ENCODE results near the gene RPS25. TPM values are rescaled to one million over a fixed set of nuclear protein-coding genes. Genes with fewer than 3 reads are reported as not detected.

RPS25 gene
- total RNA-seq, 4 donors from 2014 or later: 220 to 1,105 (median 540) TPM

DNA sequence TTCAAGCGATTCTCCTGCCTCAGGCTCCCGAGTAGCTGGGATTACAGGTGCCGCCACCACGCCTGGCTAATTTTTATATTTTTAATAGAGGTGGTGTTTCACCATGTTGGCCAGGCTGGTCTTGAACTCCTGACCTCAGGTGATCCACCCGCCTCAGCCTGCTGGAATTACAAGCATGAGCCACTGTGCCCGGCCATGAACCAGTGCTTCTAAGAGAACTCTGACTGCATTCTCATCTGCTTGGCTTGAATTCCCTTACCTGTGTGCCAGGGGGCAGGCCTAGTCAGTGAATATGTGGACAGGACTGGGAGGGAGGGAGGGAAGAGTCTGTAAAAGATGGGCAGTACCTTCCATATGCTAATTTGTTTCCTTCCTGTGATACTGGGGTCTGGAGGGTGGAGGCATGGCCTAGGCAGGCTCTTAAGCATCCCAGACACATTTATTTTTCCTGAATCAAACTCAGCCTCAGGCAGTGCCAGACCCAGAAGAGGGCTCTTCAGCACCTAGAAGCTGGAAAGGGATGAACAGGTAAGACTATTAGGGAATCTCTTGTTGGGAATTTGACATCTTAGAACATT lies 6.6 kb downstream of the RPS25 start:
- intact Hi-C loops (cut with DNase I; ENCODE audit: low total_unique reads) (no loop called here), in situ Hi-C loops (cut with MboI; ENCODE audit: low pct_ligation_motif_present in 1 of 4, low pct_unique_long_range_greater_than_20kb in 1 of 4, low sequenced_read_pairs in 3 of 4) (no loop called here)
- Histone ChIP-seq H3K36me3 (peaks cover 0 to 69% (median 19%) of the 10 kb centered on the region in 4 donors), H3K4me3 (no peak overlapping the region), H3K27ac (no peak overlapping the region), H3K4me1 (peaks cover 2 to 12% (median 9%) of the 10 kb centered on the region in 4 donors), H3K9me3 (no peaks in the 10 kb centered on the region), H3K27me3 (no peaks in the 10 kb centered on the region)
- WGBS, 2 donors (ENCODE audit: low coverage in 1 of 2): 86% methylated on average over 6 of the region's 6 CpGs; no CpG with 5 or more reads in 1 of the 2 donors
- no peak for DNase-seq
- TF ChIP-seq POLR2A (IDR thresholded peaks at IDR 0.05) (no peak), EP300 (IDR thresholded peaks at IDR 0.05; ENCODE audit: low read depth) (no peak), CTCF (IDR thresholded peaks at IDR 0.05) (no peak), POLR2AphosphoS5 (IDR thresholded peaks at IDR 0.05) (no peak)

DNA sequence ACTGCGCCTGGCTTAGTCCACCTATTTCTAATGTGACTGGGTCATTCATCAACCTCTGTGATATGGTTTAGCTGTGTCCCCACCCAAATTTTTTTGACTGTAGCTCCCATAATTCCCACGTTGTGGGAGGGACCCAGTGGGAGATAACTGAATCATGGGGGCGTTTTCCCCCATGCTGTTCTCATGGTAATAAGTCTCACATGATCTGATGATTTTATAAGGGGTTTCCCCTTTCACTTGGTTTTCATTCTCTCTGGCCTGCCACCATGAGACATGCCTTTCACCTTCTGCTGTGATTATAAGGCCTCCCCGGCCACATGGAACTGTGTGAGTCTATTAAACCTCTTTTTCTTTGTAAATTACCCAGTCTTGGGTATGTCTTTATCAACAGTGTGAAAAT lies 11.5 kb downstream of the RPS25 start:
- peaks cover 0 to 47% (median 11%) of the 10 kb centered on the region in 4 donors for H3K36me3 ChIP-seq
- 88 to 90% methylated on average over 4 of the region's 4 CpGs for WGBS, 2 donors (ENCODE audit: low coverage in 1 of 2)
- DNase-seq: no peak

DNA sequence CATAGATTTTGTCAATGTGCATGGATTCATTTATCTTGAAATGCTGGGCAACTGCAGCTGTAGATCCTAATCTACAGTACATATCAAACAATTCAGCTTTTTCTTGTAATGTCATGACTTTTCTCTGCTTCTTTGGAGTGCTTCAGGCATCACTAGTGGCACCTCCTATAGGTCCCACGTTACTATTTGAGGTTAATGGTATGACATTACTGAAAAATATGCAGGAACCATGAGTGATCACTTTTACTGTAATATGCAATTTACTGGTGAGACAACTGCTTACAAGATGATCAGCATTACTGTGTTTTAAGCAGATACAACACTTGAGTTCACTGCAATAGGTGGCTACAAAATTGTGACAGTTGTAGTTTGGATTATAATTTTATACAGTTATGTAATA lies 17.2 kb downstream of the RPS25 start:
- Histone ChIP-seq H3K9me3 (no peaks in the 10 kb centered on the region), H3K27me3 (no peaks in the 10 kb centered on the region), H3K36me3 (peaks cover 0 to 29% (median 10%) of the 10 kb centered on the region in 4 donors), H3K4me1 (peaks cover 0 to 23% (median 16%) of the 10 kb centered on the region in 4 donors), H3K27ac (no peak overlapping the region), H3K4me3 (no peak overlapping the region)
- intact Hi-C loops (cut with DNase I; ENCODE audit: low total_unique reads): no loop called here
- TF ChIP-seq CTCF (IDR thresholded peaks at IDR 0.05) (no peak), EP300 (IDR thresholded peaks at IDR 0.05; ENCODE audit: low read depth) (no peak), POLR2AphosphoS5 (IDR thresholded peaks at IDR 0.05) (no peak), POLR2A (IDR thresholded peaks at IDR 0.05) (no peak)
- no peak for DNase-seq
- in situ Hi-C loops (cut with MboI; ENCODE audit: low pct_ligation_motif_present in 1 of 4, low pct_unique_long_range_greater_than_20kb in 1 of 4, low sequenced_read_pairs in 3 of 4): no loop called here
- WGBS, 2 donors (ENCODE audit: low coverage in 1 of 2): 40 to 68% methylated on average over 1 of the region's 1 CpG

More for the DNA sequence above, 11.5 kb downstream of the RPS25 start:
- H3K4me1 ChIP-seq: no peaks in the 10 kb centered on the region
- no peaks in the 10 kb centered on the region for H3K9me3 ChIP-seq
- no peaks in the 10 kb centered on the region for H3K27me3 ChIP-seq
- TF ChIP-seq EP300 (IDR thresholded peaks at IDR 0.05; ENCODE audit: low read depth): no peak
- TF ChIP-seq CTCF (IDR thresholded peaks at IDR 0.05): no peak
- no peak for TF ChIP-seq POLR2A (IDR thresholded peaks at IDR 0.05)
- no peak for TF ChIP-seq POLR2AphosphoS5 (IDR thresholded peaks at IDR 0.05)
- in situ Hi-C loops (cut with MboI; ENCODE audit: low pct_ligation_motif_present in 1 of 4, low pct_unique_long_range_greater_than_20kb in 1 of 4, low sequenced_read_pairs in 3 of 4): no loop called here
- no peak overlapping the region for H3K27ac ChIP-seq
- intact Hi-C loops (cut with DNase I; ENCODE audit: low total_unique reads): no loop called here
- no peak overlapping the region for H3K4me3 ChIP-seq

- Histone ChIP-seq H3K4me1 (peaks cover 0 to 23% (median 16%) of the 10 kb centered on the region in 4 donors), H3K4me3 (peak overlapping the region in 2 of 4 donors; percentile 73 to 82), H3K9me3 (no peaks in the 10 kb centered on the region), H3K27ac (peak overlapping the region; percentile 82 to 91 (median 85)), H3K36me3 (peaks cover 0 to 17% (median 8%) of the 10 kb centered on the region in 4 donors), H3K27me3 (no peaks in the 10 kb centered on the region)
- in situ Hi-C loops (cut with MboI; ENCODE audit: low pct_ligation_motif_present in 1 of 4, low pct_unique_long_range_greater_than_20kb in 1 of 4, low sequenced_read_pairs in 3 of 4): no loop called here
- WGBS, 2 donors (ENCODE audit: low coverage in 1 of 2): 44 to 86% methylated on average over 1 to 6 of the region's 6 CpGs
- no peak for TF ChIP-seq POLR2A (IDR thresholded peaks at IDR 0.05)
- no peak for TF ChIP-seq CTCF (IDR thresholded peaks at IDR 0.05)
- no peak for TF ChIP-seq EP300 (IDR thresholded peaks at IDR 0.05; ENCODE audit: low read depth)
- no peak for TF ChIP-seq POLR2AphosphoS5 (IDR thresholded peaks at IDR 0.05)
- intact Hi-C loops (cut with DNase I; ENCODE audit: low total_unique reads): no loop called here
- DNase-seq: no peak
These were observed 19.3 kb downstream of the RPS25 start for GRCh38 chr11:118998822-118999221.
